ENCODE results near the gene CSKMT.
A peak's percentile ranks its signal among the peaks of the same experiment; 100 is the strongest.

Gene CSKMT

DNA sequence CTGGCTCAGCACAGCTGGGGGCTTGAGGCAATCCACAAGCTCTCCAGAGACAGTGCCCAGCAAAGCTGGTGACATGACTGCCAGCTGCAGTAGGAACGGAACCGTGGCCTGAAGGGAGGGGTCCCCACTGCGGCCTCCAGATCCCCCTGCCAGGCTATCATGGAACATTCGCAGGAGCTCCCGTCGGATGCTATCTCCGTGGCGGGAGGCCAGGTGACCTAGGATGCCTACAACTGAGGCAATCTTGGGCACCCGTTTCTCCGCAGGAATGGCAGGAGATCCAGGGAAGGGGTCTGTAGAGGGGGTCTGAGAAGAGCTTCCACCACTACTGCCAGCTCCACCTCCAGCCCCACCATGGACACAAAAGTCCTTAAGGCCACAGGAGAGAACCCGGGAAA lies 16.1 kb upstream of the CSKMT start:
- H3K27ac ChIP-seq: no peak overlapping the region
- TF ChIP-seq, protein P1, sequence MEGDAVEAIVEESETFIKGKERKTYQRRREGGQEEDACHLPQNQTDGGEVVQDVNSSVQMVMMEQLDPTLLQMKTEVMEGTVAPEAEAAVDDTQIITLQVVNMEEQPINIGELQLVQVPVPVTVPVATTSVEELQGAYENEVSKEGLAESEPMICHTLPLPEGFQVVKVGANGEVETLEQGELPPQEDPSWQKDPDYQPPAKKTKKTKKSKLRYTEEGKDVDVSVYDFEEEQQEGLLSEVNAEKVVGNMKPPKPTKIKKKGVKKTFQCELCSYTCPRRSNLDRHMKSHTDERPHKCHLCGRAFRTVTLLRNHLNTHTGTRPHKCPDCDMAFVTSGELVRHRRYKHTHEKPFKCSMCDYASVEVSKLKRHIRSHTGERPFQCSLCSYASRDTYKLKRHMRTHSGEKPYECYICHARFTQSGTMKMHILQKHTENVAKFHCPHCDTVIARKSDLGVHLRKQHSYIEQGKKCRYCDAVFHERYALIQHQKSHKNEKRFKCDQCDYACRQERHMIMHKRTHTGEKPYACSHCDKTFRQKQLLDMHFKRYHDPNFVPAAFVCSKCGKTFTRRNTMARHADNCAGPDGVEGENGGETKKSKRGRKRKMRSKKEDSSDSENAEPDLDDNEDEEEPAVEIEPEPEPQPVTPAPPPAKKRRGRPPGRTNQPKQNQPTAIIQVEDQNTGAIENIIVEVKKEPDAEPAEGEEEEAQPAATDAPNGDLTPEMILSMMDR (IDR thresholded peaks at IDR 0.05): no peak
- TF ChIP-seq ZFX (IDR thresholded peaks at IDR 0.05; ENCODE audit: borderline replicate concordance): no peak

DNA sequence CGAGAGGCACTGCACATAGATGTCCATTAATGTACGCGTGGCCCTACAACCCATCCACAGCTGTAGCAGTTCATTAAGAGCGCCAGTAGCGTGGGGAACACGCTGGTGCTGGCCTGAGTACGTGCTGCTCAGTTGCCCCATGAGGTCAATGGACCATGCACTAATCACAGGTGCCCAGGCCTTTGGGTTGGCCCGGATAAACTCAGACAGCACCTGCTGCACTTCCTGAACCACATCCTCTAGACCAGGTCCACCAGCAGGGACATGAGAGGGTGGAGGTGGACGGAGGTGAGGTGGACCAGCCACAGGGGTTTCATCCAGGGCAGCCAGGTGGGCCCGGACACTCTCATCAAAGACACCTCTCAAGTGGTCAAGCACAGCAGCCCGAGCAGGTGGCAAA lies 15.6 kb upstream of the CSKMT start:
- H3K27ac ChIP-seq: no peak overlapping the region
- no peak for TF ChIP-seq ZFX (IDR thresholded peaks at IDR 0.05; ENCODE audit: borderline replicate concordance)
- TF ChIP-seq, protein P1 (IDR thresholded peaks at IDR 0.05): no peak

GRCh38 chr11:62650283-62650682 lies 14.8 kb upstream of the CSKMT start:
- 0 out of 2 replicates have a peak overlapping the region, but pooled peaks have one; percentile 18 for H3K27ac ChIP-seq

DNA sequence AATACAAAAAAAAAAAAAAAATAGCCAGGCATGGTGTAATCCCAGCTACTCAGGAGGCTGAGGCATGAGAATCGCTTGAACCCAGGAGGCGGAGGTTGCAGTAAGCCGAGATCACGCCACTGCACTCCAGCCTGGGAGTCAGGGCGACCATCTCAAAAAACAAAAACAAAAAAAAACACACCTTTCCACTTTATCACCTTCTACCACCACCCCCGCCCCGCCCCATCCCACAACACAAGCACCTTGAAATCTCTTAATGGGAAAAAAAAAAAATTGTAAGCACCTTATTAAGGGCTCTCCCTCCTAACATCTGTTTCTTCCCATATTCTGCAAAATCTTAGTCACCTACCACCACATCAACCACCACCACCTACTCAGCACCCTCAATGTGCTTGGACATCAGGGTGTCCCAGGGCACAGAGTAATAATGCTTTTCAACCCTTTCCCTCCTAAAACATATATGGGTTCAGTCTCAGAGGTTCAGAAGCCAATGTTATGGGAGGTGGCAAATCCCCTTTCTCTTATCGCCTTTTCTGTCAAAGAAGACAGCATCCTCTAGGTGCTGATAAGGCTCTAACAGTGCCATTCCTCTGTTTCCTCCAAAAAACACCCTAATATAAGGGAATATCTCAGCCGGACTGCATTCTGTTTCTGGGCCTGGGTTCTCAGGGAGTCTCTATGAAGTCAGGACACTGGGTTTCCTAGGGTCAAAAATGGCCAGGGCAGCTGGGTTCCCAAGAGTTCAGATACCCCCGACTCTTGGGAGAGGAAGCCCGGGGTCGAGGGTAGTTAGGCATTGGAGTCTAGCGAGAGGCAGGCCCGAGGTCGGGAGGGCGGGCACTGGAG lies 12.7 kb upstream of the CSKMT start:
- H3K27ac ChIP-seq: peak overlapping the region; percentile 94
- no peak for TF ChIP-seq ZFX (IDR thresholded peaks at IDR 0.05; ENCODE audit: borderline replicate concordance)

- peak overlapping the region; percentile 94 for H3K27ac ChIP-seq
- TF ChIP-seq, protein P1 (IDR thresholded peaks at IDR 0.05): no peak
- TF ChIP-seq ZFX (IDR thresholded peaks at IDR 0.05; ENCODE audit: borderline replicate concordance): no peak
These were observed 10.8 kb upstream of the CSKMT start for GRCh38 chr11:62654297-62654696.

- TF ChIP-seq, protein P1 (IDR thresholded peaks at IDR 0.05): no peak
- no peak for TF ChIP-seq ZFX (IDR thresholded peaks at IDR 0.05; ENCODE audit: borderline replicate concordance)
- H3K27ac ChIP-seq: no peak overlapping the region
These were observed 8.2 kb upstream of the CSKMT start for GRCh38 chr11:62656796-62657429.

DNA sequence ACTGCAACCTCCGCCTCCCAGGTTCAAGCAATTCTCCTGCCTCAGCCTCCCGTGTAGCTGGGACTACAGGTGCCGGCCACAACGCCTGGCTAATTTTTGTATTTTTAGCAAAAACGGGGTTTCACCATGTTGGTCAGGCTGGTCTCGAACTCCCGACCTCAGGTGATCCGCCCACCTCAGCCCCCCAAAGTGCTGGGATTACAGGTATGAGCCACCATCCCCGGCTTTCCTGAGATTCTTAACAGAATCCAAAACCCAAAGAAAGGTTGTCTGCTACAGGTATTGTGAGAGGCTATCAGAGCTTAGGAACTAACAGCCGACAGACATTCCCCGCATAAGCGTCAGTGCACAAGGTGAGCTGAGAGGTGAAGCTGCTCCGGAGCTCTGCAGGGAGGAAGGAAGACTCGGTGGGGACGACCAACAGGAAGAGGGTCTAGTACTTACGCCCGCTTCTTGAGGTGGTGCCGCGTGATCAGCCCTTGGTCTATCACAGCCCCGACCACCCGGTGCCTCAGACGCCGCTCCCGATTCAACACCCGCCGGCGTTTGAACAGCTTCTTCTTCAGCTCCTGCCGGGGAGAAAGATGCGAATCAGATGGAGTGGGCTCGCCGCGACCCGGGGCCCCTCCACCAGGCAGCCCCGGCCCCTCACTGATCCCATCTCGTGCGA lies 572 bp upstream of the CSKMT start:
- TF ChIP-seq, protein P1 (IDR thresholded peaks at IDR 0.05): no peak
- TF ChIP-seq ZFX (IDR thresholded peaks at IDR 0.05; ENCODE audit: borderline replicate concordance): no peak
- peak overlapping the region; percentile 95 for H3K27ac ChIP-seq

Data from 22Rv1 (cell line).